Left renal pelvis (tissue), 4 donors: ENCODE data around the gene WHAMM. TPM values are rescaled to one million over a fixed set of nuclear protein-coding genes. Genes with fewer than 3 reads are reported as not detected.
"Not testable (repeated sequence)": the region's sequence is repeated elsewhere in the genome, so short reads cannot be mapped to it uniquely, and the experiment has no call there.

ENCODE experiments used
- DNase-seq, 4 donors: peaks; one replicate each; pipeline ENCODE4 v3.0.0-alpha.2; 2013; ENCODE audit warnings: low read depth in 4 of 4, low spot score in 3 of 4
- polyA plus RNA-seq, 4 donors: library from polyadenylated mRNA; unstranded; fragments of 120-200 nt; gene quantifications; one replicate each; pipeline ENCODE4 v1.2.1, GENCODE V29; 2013; ENCODE audit not compliant: insufficient read length in 4 of 4

Gene WHAMM
- polyA plus RNA-seq, 4 donors, result 8.6 to 15.8 (median 12.4) TPM

GRCh38 chr15:82862886-82863285 is 53.5 kb downstream of the WHAMM start:
- DNase-seq, result no peak

GRCh38 chr15:82864967-82865366 is 55.5 kb downstream of the WHAMM start:
- no peak for DNase-seq

GRCh38 chr15:82865581-82865980 is 56.2 kb downstream of the WHAMM start:
- DNase-seq, result not testable (repeated sequence)

- not testable (repeated sequence) for DNase-seq
Observed at GRCh38 chr15:82865981-82866380, 56.6 kb downstream of the WHAMM start.

- no peak for DNase-seq
Observed at GRCh38 chr15:82870727-82871320, 61.4 kb downstream of the WHAMM start.

- DNase-seq, result no peak
Observed at GRCh38 chr15:82871358-82871757, 61.9 kb downstream of the WHAMM start.

- no peak for DNase-seq
Observed at GRCh38 chr15:82871832-82872484, 62.5 kb downstream of the WHAMM start.

- no peak for DNase-seq
Observed at GRCh38 chr15:82873000-82873680, 63.7 kb downstream of the WHAMM start.

GRCh38 chr15:82874267-82874666 is 64.8 kb downstream of the WHAMM start:
- no peak for DNase-seq

- DNase-seq, result no peak
Observed at GRCh38 chr15:82874961-82875360, 65.5 kb downstream of the WHAMM start.

GRCh38 chr15:82875411-82876003 is 66.1 kb downstream of the WHAMM start:
- DNase-seq, result no peak

- DNase-seq, result no peak
Observed at GRCh38 chr15:82877825-82878224, 68.4 kb downstream of the WHAMM start.

GRCh38 chr15:82878325-82878724 is 68.9 kb downstream of the WHAMM start:
- DNase-seq, result no peak

- no peak for DNase-seq
Observed at GRCh38 chr15:82880704-82881103, 71.3 kb downstream of the WHAMM start.

GRCh38 chr15:82881747-82882146 is 72.3 kb downstream of the WHAMM start:
- no peak for DNase-seq

- no peak for DNase-seq
Observed at GRCh38 chr15:82882273-82882928, 73.0 kb downstream of the WHAMM start.

Other genes starting within 250 kb of the WHAMM start
- 1 to 10 TPM in 3 of 4 donors, under 1 TPM in 1; 0.91 to 2.7 (median 2.0) TPM for gene CPEB1, start 162.3 kb upstream of the WHAMM start, polyA plus RNA-seq
- gene AP3B2, start 99.8 kb upstream of the WHAMM start, polyA plus RNA-seq, result 1 to 10 TPM; 1.6 to 3.4 (median 2.0) TPM
- under 1 TPM; 0.11 to 0.35 (median 0.29) TPM for gene FSD2, start 3.6 kb upstream of the WHAMM start, polyA plus RNA-seq
- gene HOMER2, start 143.1 kb downstream of the WHAMM start, polyA plus RNA-seq, result 10 to 100 TPM in 3 of 4 donors, 1 to 10 TPM in 1; 9.6 to 32.6 (median 27.3) TPM
- 10 to 100 TPM; 30.9 to 47.4 (median 41.7) TPM for gene RAMAC, start 176.6 kb downstream of the WHAMM start, polyA plus RNA-seq
- 10 to 100 TPM; 23.4 to 32.5 (median 28.8) TPM for gene C15orf40, start 202.0 kb downstream of the WHAMM start, polyA plus RNA-seq